Naive thymus-derived CD4-positive, alpha-beta T cell (primary cell): ENCODE measurements around the gene IGSF8. TPM values are rescaled to one million over a fixed set of nuclear protein-coding genes. Genes with fewer than 3 reads are reported as not detected.

ENCODE experiments used
- ATAC-seq: fragments of 150-1000 bp; cut with Tn5 transposase; 2 replicates; pipeline ENCODE4 v1.10.0; 2021; ENCODE audit warnings: mild to moderate bottlenecking, moderate library complexity
- CTCF ChIA-PET: fragments of 350-600 bp; sonication (Branson Sonifier 250); formaldehyde crosslinking; loops from one replicate; lab custom pipeline; 2021; ENCODE audit warnings: antibody characterized with exemption; lab: Charles Lee
- POLR2A ChIA-PET: fragments of 350-600 bp; sonication (Branson Sonifier 250); formaldehyde crosslinking; loops from one replicate; lab custom pipeline; 2021; ENCODE audit warnings: antibody characterized with exemption, inconsistent platforms; lab: Charles Lee
- DNase-seq, 9 donors: peaks; one replicate each; pipeline versions ENCODE4 v3.0.0 to v3.0.0-alpha.2; 2020 to 2022; ENCODE audit warnings: mixed read lengths in 1 of 9
- H3K27ac ChIP-seq: one replicate; pipeline ENCODE4 v1.7.0; 2013; ENCODE audit warnings: mild to moderate bottlenecking, low read depth, low read length, moderate library complexity
- H3K27me3 ChIP-seq, 2 donors: one replicate each; pipeline ENCODE4 v1.7.0; 2013; ENCODE audit warnings: low read length in 2 of 2, mild to moderate bottlenecking in 2 of 2, moderate library complexity in 2 of 2; ENCODE audit not compliant: control insufficient read depth in 2 of 2, insufficient read depth in 2 of 2
- H3K36me3 ChIP-seq, 3 experiments: 1 replicate in 2 of 3; 2 replicates in 1 of 3; pipeline ENCODE4 v1.7.0; 2013; ENCODE audit warnings: low read length in 3 of 3, mild to moderate bottlenecking in 3 of 3, moderate library complexity in 1 of 3; ENCODE audit not compliant: insufficient read depth in 3 of 3, control insufficient read depth in 2 of 3
- H3K4me1 ChIP-seq, 2 donors: one replicate each; pipeline ENCODE4 v1.7.0; 2013; ENCODE audit warnings: low read length in 2 of 2, mild to moderate bottlenecking in 2 of 2, moderate library complexity in 1 of 2; ENCODE audit not compliant: control insufficient read depth in 2 of 2, insufficient read depth in 2 of 2
- H3K4me3 ChIP-seq: 2 replicates; pipeline ENCODE4 v1.7.0; 2013; ENCODE audit warnings: mild to moderate bottlenecking, low read length
- H3K9me3 ChIP-seq, 3 experiments: 1 replicate in 2 of 3; 2 replicates in 1 of 3; pipeline ENCODE4 v1.7.0; 2013; ENCODE audit warnings: low read length in 3 of 3; ENCODE audit not compliant: control insufficient read depth in 2 of 3
- H3K27ac Mint-ChIP-seq, 9 donors: one replicate each; pipeline ENCODE4 v1.8.0; 2020 to 2022; ENCODE audit warnings: mixed read lengths in 9 of 9, mild to moderate bottlenecking in 8 of 9, moderate library complexity in 5 of 9, inconsistent platforms in 2 of 9
- H3K27me3 Mint-ChIP-seq, 5 donors: one replicate each; pipeline ENCODE4 v1.8.0; 2021 to 2022; ENCODE audit warnings: mixed read lengths in 5 of 5, mild to moderate bottlenecking in 1 of 5
- H3K36me3 Mint-ChIP-seq, 5 donors: one replicate each; pipeline ENCODE4 v1.8.0; 2020 to 2022; ENCODE audit warnings: mixed read lengths in 5 of 5, mild to moderate bottlenecking in 3 of 5, inconsistent platforms in 1 of 5
- H3K4me1 Mint-ChIP-seq, 7 donors: one replicate each; pipeline ENCODE4 v1.8.0; 2020 to 2022; ENCODE audit warnings: mixed read lengths in 7 of 7, mild to moderate bottlenecking in 3 of 7, inconsistent platforms in 1 of 7
- H3K4me3 Mint-ChIP-seq, 10 donors: one replicate each; pipeline ENCODE4 v1.8.0; 2020 to 2022; ENCODE audit warnings: mild to moderate bottlenecking in 10 of 10, mixed read lengths in 10 of 10, moderate library complexity in 6 of 10, inconsistent platforms in 2 of 10
- H3K9me3 Mint-ChIP-seq, 11 donors: one replicate each; pipeline ENCODE4 v1.8.0; 2020 to 2022; ENCODE audit warnings: mixed read lengths in 11 of 11, mild to moderate bottlenecking in 4 of 11, inconsistent platforms in 1 of 11, moderate library complexity in 1 of 11
- intact Hi-C, 2 donors: fragments of 100-400 bp; cut with micrococcal nuclease; formaldehyde crosslinking; loops; one replicate each; pipeline ENCODE4 v1.15.1; 2023
- polyA plus RNA-seq, 2 donors: library from polyadenylated mRNA; unstranded; fragments of 300-500 nt; fragmentation: Illumina TruSeq; gene quantifications; one replicate each; pipeline ENCODE4 v1.2.3, GENCODE V29; 2021
- total RNA-seq, 6 experiments: library from RNA in 5 of 6; stranded (reverse) in 5 of 6; gene quantifications; 1 replicate in 5 of 6; 2 replicates in 1 of 6; pipeline ENCODE4 v1.2.3 and lab custom pipeline; 2021 to 2026

Gene IGSF8
- total and polyA plus RNA-seq, 7 experiments from 2014 or later, result 31.9 to 68.7 (median 44.8) TPM

DNA sequence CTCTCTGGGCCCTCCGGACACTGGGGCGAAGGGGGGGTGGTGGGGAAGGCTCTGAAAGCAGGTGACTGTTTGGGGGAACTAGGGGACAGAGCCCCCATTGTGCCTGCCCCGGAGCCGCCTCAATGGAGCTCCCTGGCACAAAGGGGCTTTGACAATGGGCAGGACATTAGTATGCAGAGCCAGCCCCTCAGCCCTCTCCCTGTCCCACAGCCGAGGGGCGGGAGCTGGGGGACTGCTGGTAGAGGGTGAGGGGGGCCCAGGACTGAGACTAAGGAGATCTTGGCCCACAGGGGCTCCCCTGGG, 36.2 kb downstream of the IGSF8 start:
- peaks cover 7 to 39% (median 14%) of the 10 kb centered on the region in 5 donors for H3K27me3 Mint-ChIP-seq

DNA sequence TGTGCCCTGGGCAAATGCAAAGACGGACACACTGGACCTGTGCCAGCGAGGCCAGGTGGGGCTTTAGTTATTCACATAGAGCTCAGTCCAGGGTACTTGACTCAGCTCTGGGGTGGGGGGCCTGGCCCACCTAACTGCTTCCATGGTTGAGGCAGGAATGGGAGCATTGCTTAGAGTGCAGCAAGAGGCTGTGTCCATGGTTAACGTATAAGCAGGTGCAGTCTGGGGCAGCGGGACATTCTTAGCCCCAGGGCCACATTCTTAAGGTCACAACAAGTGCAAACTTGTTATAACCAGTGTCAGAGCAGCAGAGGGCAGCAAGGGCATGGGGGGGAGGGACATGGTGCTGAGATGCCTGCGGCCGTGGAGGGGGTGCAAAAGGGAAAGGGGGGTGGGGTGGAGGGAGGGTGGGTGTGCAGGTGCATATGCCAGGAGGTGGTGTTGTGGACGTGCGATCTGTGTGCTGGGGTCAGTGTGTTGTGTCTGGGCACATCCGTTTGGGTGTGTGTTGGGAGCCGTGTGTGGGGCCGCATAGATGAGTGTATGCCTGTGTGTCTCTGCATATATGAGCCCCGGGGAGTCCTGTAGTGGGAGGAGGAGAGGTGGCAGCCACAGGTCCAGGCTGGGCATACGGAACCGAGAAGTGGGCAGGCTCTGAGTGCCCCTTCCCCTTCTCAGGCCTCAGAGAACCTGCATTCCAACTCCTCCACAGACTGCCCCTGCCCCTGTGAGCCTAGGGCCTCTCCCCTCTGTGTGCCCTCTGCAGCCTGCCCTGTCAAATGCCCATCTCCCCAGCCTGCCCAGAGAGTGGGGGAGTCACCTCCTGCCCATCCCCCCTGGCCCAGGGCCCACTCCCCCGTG, 36.8 kb downstream of the IGSF8 start:
- POLR2A ChIA-PET, result no interaction called here
- Histone ChIP-seq H3K27me3 (no peaks in the 10 kb centered on the region), H3K4me3 (no peak overlapping the region), H3K4me1 (no peaks in the 10 kb centered on the region), H3K27ac (no peak overlapping the region), H3K36me3 (no peaks in the 10 kb centered on the region), H3K9me3 (no peaks in the 10 kb centered on the region)
- CTCF ChIA-PET, result no interaction called here
- ATAC-seq, result no peak
- no peaks in the 10 kb centered on the region for H3K36me3 Mint-ChIP-seq
- no peak for DNase-seq
- peaks cover 0 to 2% (median 0%) of the 10 kb centered on the region in 7 donors for H3K4me1 Mint-ChIP-seq
- no peak overlapping the region for H3K27ac Mint-ChIP-seq
- no peak overlapping the region for H3K4me3 Mint-ChIP-seq
- H3K27me3 Mint-ChIP-seq, result peaks cover 8 to 35% (median 14%) of the 10 kb centered on the region in 5 donors
- intact Hi-C loops, result no loop called here
- H3K9me3 Mint-ChIP-seq, result no peaks in the 10 kb centered on the region

More for the DNA sequence above, 36.2 kb downstream of the IGSF8 start:
- DNase-seq (no peak), ATAC-seq (no peak)
- Histone ChIP-seq H3K4me3 (no peak overlapping the region), H3K4me1 (no peaks in the 10 kb centered on the region), H3K36me3 (no peaks in the 10 kb centered on the region), H3K27me3 (no peaks in the 10 kb centered on the region), H3K27ac (no peak overlapping the region), H3K9me3 (no peaks in the 10 kb centered on the region)
- Mint-ChIP-seq H3K4me3 (no peak overlapping the region), H3K4me1 (peaks cover 0 to 2% (median 0%) of the 10 kb centered on the region in 7 donors), H3K9me3 (no peaks in the 10 kb centered on the region), H3K27ac (no peak overlapping the region), H3K36me3 (no peaks in the 10 kb centered on the region)
- ChIA-PET POLR2A (no interaction called here), CTCF (no interaction called here)
- intact Hi-C loops, result no loop called here

DNA sequence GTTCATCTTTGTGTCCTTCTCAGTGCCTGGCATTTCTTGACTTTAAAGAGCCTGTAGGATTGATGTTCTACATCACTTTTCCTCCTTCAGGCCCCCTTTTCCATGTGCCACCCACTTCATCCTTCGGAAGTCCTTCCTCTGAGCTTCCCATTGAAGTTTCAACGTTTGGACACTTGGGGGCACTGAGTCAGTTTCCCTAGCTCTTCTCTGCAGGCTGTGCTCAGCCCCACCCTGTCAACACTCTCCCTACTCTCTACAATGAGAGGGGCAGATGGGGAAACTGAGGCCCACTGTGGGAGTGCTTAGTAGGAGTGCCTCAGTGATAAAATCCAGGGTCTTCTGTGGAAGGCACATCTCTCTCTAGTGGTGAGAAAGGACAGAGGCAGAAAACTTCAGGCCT, 40.3 kb downstream of the IGSF8 start:
- CTCF ChIA-PET, result interaction anchor here (0.8 kb wide), 1 partner anchor 12 kb away, joined by 3 read pairs; no protein-coding TSS in a partner anchor
- H3K27me3 Mint-ChIP-seq, result peaks cover 8 to 44% (median 25%) of the 10 kb centered on the region in 5 donors
- DNase-seq (no peak), ATAC-seq (no peak)
- H3K36me3 Mint-ChIP-seq, result no peaks in the 10 kb centered on the region
- no peak overlapping the region for H3K4me3 Mint-ChIP-seq
- H3K27ac Mint-ChIP-seq, result no peak overlapping the region
- Histone ChIP-seq H3K36me3 (no peaks in the 10 kb centered on the region), H3K27me3 (no peaks in the 10 kb centered on the region), H3K4me3 (no peak overlapping the region), H3K9me3 (no peaks in the 10 kb centered on the region), H3K27ac (no peak overlapping the region), H3K4me1 (no peaks in the 10 kb centered on the region)
- H3K4me1 Mint-ChIP-seq, result peaks cover 0 to 4% (median 0%) of the 10 kb centered on the region in 7 donors
- H3K9me3 Mint-ChIP-seq, result no peaks in the 10 kb centered on the region
- intact Hi-C loops, result no loop called here
- POLR2A ChIA-PET, result interaction anchor here (1.0 kb wide), 1 partner anchor 16 kb away, joined by 3 read pairs; no protein-coding TSS in a partner anchor

DNA sequence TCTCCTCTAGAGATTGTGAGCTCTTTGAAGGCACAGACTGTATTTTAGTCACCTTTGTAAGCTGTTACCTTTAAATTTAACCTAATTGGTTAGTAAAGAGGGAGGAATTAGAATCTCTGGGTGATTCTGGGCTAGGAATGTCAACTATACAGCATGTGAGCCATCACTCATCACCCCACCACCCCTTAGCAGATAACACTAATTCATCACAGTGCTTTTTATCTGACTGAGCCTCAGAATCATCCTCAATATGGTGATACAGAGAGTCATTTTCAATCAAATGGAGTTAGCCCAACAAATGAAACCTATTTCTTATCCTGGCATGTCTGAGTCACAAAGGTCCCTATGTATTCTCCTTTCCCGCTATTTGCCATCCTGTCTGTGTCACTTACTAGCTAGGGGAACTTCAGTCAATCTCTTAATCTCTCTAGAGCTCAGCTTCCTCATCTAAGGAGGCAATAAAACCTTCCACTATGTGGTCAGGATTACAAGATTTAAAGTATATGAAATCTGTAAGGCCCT, 41.7 kb downstream of the IGSF8 start:
- peaks cover 0 to 4% (median 0%) of the 10 kb centered on the region in 7 donors for H3K4me1 Mint-ChIP-seq
- ATAC-seq, result no peak
- CTCF ChIA-PET, result no interaction called here
- Histone ChIP-seq H3K4me3 (no peak overlapping the region), H3K9me3 (no peaks in the 10 kb centered on the region), H3K27me3 (no peaks in the 10 kb centered on the region), H3K36me3 (no peaks in the 10 kb centered on the region), H3K4me1 (no peaks in the 10 kb centered on the region), H3K27ac (no peak overlapping the region)
- POLR2A ChIA-PET, result no interaction called here
- H3K27me3 Mint-ChIP-seq, result peaks cover 9 to 51% (median 28%) of the 10 kb centered on the region in 5 donors
- H3K4me3 Mint-ChIP-seq, result no peak overlapping the region
- no peak for DNase-seq
- H3K36me3 Mint-ChIP-seq, result peaks cover 0 to 2% (median 0%) of the 10 kb centered on the region in 5 donors
- no peak overlapping the region for H3K27ac Mint-ChIP-seq
- intact Hi-C loops, result no loop called here
- no peaks in the 10 kb centered on the region for H3K9me3 Mint-ChIP-seq

DNA sequence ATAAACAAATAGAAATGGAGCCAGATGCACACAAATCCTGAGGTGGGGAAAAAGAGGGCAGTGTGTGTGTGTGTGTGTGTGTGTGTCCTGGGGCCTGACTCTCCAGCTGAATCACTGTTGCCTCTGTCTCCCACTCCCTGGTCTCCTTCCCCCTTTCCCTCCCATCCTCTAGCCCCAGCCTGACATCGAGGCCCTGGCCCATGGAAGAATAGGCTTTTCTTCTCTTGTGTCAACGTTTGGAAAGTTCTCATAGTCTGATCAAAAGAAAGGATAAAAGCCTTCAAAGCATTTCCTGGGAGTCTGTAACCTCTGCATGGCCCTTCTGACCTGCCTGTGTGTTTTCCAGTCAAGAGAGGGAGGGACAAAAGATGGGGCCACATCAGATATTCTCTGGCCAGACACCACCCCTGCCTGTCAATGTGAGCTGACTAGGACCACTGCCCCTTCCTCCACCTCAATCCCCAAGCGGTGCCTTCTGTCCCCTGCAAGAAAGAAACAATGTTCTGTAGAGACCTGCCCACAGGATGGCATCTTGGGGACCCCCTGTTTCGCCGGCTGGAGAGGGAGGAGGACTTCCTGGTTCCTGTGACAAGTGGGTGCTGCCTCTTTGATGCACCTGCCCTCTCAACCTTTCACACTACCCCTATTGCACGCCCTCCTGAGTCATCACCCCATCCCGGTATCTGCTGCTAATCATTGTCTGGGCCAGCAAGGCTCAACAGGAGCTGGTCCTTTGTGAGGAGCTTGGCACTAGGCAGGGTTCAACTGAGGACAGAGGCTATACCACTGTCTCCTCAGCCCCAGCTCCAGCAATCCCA, 44.7 kb downstream of the IGSF8 start:
- Mint-ChIP-seq H3K27me3 (peaks cover 5 to 46% (median 28%) of the 10 kb centered on the region in 5 donors), H3K27ac (no peak overlapping the region), H3K4me1 (peaks cover 0 to 4% (median 0%) of the 10 kb centered on the region in 7 donors), H3K9me3 (peaks cover 0 to 2% (median 0%) of the 10 kb centered on the region in 11 donors), H3K36me3 (peaks cover 0 to 4% (median 0%) of the 10 kb centered on the region in 5 donors), H3K4me3 (no peak overlapping the region)
- no peaks in the 10 kb centered on the region for H3K27me3 ChIP-seq
- DNase-seq, result no peak
- ATAC-seq, result no peak
- no peaks in the 10 kb centered on the region for H3K9me3 ChIP-seq
- no peak overlapping the region for H3K4me3 ChIP-seq
- intact Hi-C loops, result no loop called here
- H3K4me1 ChIP-seq, result no peaks in the 10 kb centered on the region
- ChIA-PET CTCF (interaction anchor here (1.3 kb wide), 1 partner anchor 32 kb away, joined by 4 read pairs; no protein-coding TSS in a partner anchor), POLR2A (no interaction called here)
- no peaks in the 10 kb centered on the region for H3K36me3 ChIP-seq
- no peak overlapping the region for H3K27ac ChIP-seq

DNA sequence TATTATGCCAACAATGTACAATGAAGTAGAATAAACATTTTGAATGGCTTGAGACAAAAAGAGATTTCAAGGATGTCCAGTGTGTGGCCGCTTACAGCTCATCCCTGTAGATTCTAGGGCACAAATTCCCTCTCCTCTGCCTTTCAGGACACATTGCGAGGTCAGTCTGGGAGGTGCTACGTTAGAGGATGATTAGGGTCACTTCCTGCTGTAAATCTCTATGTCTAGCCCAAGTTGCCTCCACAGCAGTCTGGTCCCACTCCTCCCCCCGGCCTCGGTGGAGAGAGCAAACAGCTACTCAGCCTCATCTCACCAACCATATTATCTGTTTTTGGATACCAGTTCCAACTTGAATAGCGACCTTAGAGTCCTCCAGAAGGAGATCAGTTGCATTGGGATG, 45.5 kb downstream of the IGSF8 start:
- no peak overlapping the region for H3K27ac ChIP-seq
- no peaks in the 10 kb centered on the region for H3K4me1 ChIP-seq
- H3K27me3 ChIP-seq, result no peaks in the 10 kb centered on the region
- ATAC-seq (no peak), DNase-seq (no peak)
- intact Hi-C loops, result no loop called here
- ChIA-PET CTCF (interaction anchor here (0.6 to 1.3 kb wide), 2 partner anchors 15 to 33 kb away, joined by 3 to 4 read pairs; no protein-coding TSS in a partner anchor), POLR2A (interaction anchor here (0.6 kb wide), 1 partner anchor 796 kb away, joined by 4 read pairs; no protein-coding TSS in a partner anchor)
- no peak overlapping the region for H3K4me3 Mint-ChIP-seq
- H3K9me3 Mint-ChIP-seq, result peaks cover 0 to 2% (median 0%) of the 10 kb centered on the region in 11 donors
- peaks cover 0 to 4% (median 0%) of the 10 kb centered on the region in 7 donors for H3K4me1 Mint-ChIP-seq
- peaks cover 4 to 44% (median 24%) of the 10 kb centered on the region in 5 donors for H3K27me3 Mint-ChIP-seq
- no peak overlapping the region for H3K4me3 ChIP-seq
- no peaks in the 10 kb centered on the region for H3K9me3 ChIP-seq
- no peaks in the 10 kb centered on the region for H3K36me3 ChIP-seq
- no peak overlapping the region for H3K27ac Mint-ChIP-seq
- H3K36me3 Mint-ChIP-seq, result peaks cover 0 to 4% (median 0%) of the 10 kb centered on the region in 5 donors
